ENCODE results near the gene IGFN1.
"Not testable (repeated sequence)": the region's sequence is repeated elsewhere in the genome, so short reads cannot be mapped to it uniquely, and the experiment has no call there.

Gene IGFN1

DNA sequence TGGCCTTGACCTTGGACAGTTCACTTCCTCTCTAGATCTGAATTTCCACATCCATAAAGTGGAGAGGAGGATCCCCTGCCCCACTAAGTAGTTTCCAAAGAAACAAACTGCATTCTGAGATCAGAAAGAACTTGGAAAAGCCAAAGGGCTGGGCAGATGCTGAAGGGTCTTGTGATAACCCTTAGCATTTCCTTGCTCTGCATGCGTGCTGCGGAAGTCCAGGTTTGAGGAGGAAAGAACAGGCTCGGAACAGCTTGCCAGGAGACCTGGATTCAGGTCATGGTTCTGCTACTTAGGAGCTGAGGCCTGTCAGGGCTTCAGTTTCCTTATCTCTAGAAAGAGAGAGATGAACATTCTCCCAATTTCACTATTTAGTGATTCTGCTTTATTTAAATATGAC, 27.2 kb downstream of the IGFN1 start:
- no peak for DNase-seq (ENCODE audit: low read depth in 2 of 2)

DNA sequence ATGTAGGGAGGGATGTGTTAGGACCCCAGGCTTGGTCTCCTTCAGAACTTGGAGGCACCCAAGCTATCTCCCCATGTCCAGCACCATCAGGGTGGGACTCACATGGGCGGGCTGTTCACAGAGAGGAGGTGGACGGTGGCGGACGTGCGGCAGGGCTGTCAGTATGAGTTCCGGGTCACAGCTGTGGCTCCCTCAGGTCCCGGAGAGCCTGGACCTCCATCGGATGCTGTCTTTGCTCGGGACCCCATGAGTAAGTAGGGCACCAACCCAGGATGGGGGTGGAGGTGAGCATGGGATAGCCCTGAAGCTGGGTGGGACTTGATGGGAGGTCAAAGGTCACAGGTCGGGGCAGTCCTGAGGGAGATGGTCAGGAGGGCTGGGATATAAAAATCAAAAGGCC, 27.8 kb downstream of the IGFN1 start:
- no peak for DNase-seq (ENCODE audit: low read depth in 2 of 2)

DNA sequence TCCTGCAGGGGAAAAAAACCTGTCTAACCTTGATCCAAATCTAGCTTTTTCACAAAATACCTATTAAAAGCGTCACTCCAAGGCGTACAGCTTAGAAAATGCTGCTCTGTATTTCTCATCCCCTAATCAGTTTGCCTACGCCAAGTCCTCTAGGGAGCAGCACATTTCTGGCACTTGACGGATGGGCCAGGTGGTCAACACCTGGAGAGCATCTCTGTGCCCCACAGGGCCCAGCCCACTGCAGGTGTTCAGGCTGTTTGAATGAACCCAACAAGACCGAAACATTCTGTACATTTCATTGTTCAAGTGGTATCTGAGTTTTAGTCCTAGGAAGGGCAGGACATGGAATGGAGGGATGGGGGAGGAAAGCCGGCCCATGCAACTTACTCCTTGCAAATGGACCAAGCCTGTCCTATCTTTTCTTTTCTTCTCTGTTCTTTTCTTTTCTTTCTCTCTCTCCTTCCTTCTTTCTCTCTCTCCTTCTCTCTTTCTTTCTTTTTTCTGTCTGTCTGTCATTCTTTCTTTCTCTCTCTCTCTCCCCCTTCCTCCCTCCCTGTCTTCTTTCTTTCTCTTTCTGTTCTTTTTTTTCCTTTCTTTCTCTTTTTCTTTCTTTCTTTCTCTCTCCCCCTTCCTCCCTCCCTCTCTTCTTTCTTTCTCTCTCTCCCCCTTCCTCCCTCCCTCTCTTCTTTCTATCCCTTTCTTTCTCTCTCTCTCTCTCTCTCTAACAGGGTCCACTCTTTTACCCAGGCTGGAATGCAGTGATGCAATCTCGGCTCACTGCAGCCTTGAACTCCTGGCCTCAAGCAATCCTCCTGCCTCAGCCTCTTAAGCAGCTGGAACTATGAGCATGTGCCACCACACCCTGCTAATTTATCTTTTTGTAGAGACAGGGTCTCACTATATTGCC, 29.1 kb downstream of the IGFN1 start:
- DNase-seq (ENCODE audit: low read depth in 2 of 2) = no peak

DNA sequence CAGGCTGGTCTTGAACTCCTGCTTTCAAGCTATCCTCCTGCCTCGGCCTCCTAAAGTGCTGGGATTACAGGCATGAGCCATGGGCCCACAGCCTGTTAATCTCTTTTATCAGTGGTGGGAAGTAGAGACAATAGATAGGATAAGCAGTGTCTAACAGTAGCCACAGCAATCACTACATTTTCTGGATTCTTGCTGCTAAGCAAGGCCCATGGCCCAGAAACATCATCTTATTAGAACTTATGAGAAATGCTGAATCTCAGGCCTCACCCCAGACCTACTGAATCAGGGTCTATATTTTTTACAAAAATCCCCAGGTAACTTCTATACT, 29.7 kb downstream of the IGFN1 start:
- no peak for DNase-seq (ENCODE audit: low read depth in 2 of 2)

DNA sequence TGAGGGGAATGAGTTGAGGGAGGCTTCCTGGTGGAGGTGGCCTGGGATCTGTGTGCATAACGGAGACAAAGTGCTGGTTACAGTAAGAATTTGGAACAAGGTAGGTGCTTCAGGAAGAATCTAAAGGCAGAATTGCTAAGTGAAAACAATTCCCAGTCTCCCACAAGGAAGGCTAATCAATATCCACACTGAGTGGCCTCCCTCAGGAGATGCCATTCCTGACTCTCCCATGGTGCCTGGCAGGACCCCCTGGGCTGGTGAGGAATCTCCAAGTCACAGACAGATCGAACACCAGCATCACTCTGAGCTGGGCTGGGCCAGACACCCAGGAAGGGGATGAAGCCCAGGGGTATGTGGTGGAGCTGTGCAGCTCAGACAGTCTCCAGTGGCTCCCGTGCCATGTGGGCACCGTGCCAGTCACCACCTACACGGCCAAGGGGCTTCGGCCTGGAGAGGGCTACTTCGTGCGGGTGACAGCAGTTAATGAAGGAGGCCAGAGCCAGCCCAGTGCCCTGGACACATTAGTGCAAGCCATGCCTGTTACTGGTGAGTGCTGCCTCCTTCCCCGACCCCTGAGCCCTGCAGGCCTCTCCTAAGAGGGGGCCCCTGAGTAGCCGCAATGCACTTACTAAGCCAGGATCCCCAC, 30.7 kb downstream of the IGFN1 start:
- no peak for DNase-seq (ENCODE audit: low read depth in 2 of 2)

DNA sequence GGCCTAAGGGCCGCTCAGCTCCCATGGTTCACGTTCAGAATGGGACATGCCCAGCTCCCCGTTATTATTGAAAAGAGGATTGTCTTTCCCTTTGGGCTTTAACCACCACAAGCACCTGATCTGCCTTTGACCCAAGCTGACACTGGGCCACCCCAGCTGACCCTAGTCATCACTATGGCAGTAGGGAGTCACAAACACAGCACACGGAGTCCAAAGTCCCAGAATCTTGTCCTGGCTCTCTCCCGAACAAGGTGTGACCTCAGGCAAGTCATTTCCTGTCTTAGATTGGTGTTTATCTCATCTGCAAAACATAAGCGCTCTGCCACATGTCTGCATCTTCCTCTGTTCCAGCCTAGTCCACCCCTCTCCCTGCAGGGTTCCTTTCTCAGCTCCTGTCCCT, 31.5 kb downstream of the IGFN1 start:
- DNase-seq (ENCODE audit: low read depth in 2 of 2) = no peak

DNA sequence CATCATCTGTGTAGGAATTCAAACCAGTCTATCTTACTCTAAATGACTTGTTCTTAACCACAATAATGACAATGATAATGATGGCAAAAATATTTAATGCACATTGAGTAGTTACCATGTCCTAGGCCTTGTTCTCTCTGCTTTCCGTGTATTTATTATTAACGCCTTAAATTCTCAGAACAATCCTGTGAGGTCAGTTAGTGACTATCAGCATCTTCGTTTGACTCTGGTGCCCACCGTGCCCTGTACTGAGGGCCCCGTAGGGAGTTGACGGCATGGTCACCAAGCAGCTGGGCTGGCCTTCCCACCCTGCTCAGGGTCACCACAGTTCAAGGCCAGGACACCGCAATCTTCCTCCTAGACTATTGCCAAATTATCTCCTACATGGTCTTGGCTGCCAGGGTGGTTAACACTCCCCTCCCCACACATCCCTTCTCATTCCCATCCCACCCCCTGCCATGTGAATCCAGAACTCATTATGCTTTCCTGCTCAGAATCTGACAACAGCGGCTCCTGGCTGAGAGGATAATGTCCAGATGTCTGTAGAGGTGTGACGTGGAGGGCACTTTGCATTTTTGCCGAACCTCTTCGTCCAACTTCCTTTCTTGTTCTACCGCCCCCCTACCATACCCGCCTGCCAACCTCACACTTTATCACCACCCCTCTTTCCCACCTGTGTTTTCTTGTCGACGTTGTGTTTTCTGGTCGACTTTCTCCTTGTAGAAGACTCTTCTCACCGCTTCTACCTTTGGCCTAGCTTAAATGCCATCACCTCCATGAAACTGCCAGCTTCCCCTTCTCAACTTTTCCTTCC, 33.4 kb downstream of the IGFN1 start:
- DNase-seq (ENCODE audit: low read depth in 2 of 2) = no peak

DNA sequence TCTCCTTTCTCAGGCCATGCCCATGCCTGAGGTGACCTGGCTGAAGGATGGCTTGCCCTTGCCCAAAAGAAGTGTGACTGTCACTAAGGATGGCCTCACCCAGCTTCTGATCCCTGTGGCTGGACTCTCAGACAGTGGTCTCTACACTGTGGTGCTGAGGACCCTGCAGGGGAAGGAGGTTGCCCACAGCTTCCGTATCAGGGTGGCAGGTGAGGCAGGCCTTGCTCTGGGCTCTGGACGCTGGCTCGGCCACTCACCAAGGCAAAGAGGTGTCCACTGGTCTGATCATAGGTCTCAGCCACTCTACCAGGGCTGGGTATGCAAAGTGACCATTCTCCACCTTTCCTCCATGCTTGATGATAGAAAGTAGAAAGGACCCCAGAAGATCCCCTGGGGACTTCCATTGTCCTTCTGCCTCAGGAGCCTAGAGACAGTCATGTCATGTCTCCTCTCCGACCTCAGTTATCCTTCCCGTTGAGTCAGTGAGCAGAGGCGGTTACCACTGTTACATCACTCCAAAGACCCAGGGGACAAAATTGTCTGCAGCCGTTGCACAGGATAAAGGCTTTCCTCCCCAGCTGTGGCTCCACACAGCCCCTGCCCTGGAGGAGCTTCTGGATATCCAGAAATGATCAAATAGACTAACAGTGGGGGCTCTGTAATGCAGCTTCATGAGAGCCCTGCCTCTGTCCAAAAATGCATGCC, 34.2 kb downstream of the IGFN1 start:
- DNase-seq (ENCODE audit: low read depth in 2 of 2) = no peak

DNA sequence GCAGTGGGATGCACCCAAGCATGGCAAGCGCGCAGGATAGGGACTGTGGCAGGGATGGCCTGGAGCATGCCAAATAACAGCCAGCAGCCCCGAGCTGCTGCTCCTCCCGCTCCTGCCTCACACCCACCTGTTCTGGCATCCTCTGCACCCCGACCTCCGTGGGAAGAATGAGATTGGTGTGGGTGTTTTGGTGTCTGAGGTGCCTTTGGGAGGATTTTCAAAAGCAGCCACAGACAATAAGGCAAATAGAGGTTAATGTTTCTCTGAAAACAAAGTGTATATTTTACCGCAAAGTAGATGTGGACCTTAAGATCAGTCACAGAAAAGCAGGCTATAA, 35.5 kb downstream of the IGFN1 start:
- DNase-seq (ENCODE audit: low read depth in 2 of 2) = no peak

DNA sequence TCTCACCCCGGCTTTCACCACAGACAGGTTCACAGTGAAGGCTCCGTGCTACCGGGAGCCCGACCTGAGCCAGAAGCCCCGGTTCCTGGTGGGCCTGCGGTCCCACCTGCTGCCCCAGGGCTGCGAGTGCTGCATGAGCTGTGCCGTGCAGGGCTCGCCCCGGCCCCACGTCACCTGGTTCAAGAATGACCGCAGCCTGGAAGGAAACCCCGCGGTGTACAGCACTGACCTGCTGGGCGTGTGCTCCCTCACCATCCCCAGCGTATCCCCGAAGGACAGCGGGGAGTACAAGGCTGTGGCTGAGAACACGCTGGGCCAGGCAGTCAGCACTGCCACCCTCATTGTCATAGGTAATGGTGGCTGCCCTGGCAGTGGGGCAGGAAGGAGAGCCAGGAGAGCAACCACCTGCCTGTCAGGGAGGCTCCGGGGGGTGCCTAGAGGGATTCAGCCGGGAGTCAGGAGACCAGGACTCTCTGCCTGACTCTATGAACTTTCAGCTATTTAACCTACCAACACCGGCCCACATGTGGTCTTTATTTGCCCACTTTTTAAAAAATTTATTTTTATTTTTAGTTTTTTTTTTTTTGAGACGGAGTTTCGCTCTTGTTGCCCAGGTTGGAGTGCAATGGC, 36.4 kb downstream of the IGFN1 start:
- no peak for DNase-seq (ENCODE audit: low read depth in 2 of 2)

DNA sequence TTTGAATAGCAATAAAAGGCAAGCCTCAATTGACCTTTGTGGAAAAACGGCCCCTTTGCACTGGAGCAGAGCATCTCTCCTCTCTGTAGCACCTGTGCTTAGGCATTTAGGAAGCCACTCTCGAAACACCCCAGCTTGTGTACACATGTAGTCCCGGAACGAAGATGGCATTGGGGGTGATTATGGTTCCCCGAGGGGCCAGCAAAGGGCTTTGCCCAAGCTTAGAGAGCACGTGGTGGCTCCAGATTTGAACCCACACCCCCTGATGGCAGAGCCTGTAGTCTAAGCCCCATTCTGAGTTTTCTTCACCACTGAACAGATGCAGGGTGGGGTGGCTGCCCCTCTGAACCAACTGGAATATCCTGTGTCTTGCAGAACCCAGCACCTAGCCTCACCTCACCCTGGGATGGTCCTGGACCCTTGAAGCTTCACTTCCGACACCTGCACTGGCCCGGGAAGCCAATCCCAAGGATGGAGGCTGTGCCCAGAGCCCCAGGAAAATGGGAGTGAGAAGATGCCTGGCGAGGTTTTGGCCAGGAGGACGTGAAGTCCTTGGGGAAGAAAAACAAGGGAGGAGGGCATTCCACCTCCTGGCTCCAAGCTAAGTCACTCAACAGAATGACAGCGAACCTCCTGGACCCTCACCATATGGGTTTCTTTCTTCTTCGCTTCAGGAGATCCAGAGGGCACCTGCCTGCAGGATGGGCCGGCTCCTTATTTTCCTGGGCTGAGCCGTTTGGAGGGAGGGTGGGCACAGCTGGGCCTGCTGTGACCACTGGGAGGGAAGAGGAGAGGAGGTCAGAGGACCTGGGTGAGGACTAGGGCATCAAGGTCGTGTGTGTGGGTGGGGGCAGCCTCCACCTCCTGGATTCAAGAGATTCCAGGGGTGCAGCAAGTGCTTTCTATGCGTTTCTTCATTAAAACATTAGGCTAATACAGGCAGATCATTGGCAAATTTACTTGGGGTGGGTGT, 37.7 kb downstream of the IGFN1 start:
- no peak for DNase-seq (ENCODE audit: low read depth in 2 of 2)

DNA sequence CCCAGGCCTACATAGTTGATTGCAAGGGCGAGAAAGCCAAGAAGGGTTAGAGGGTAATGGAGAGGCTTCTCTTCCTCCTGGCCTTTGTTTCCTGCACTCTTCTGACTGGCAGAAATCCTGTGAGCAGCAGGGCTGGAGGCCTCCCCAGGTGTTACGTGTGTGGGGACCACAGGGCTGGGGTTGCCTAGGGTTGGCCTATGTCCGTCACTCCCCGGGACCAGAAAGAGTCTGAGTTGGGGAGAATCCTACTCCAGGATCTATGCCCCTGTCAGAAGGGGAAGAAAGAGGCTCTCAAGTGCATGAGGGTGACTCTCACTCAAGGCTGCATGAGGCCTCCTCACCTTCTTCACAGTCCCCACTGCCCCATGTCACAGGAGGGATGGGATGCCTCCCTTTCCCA, 38.5 kb downstream of the IGFN1 start:
- no peak for DNase-seq (ENCODE audit: low read depth in 2 of 2)

DNA sequence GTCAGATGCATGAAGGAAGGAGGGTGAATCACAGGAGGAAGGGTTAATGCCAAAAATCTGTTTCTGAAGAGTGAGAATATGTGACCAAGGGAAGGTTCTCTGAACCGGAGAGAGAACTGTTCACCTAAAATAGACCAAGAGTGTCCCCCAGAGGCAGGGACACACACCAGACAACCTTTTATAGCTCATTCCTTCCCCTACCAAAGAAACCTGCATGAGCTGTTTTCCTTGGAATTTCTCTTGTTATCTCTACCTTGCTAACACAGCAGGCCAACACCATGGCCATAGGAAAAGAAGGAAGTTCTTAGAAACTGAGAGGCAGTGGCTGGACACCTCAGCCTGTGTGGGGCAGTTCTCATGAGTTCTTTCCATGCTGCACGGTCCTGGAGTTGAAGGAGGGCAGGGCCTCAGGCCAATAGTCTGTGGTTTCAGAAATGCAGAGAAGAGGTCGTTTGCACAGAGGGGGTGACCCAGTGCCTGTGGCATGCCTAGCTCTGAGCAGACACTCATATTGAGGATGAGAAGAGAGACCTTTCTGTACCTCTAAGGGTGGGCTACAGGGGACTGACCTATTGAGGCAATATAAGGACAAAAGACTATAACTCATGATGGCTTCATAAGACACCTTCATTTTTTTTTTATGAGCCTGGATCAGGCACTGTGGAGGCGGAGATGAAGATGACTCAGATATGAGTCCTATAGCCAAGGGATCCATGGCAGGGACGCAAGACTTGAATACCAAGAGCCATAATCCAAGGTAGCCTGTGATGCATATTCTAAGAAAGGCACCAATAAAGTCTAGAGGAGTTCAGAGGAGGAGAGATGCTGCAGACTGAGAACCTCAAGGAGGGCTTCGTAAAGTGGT, 39.4 kb downstream of the IGFN1 start:
- DNase-seq (ENCODE audit: low read depth in 2 of 2) = no peak

DNA sequence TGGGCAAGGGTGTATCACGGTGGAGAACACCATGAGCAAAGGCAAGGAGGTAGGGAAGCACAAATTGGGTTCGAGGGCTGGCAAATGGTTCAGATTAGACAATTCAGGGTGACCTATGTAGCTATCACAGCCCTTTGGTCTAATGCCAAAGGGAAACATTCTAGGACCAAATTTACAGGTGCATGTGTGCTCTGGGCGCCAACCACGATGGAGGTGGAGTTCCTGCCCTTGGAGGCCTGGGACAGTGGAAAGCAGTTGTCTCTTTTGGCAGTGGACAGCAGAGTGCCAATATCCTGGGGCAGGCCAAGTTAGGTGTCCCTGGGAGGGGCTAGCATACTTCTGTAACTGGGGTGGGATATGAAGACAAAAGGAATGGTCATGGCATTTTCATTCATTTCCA, 40.1 kb downstream of the IGFN1 start:
- no peak for DNase-seq (ENCODE audit: low read depth in 2 of 2)

DNA sequence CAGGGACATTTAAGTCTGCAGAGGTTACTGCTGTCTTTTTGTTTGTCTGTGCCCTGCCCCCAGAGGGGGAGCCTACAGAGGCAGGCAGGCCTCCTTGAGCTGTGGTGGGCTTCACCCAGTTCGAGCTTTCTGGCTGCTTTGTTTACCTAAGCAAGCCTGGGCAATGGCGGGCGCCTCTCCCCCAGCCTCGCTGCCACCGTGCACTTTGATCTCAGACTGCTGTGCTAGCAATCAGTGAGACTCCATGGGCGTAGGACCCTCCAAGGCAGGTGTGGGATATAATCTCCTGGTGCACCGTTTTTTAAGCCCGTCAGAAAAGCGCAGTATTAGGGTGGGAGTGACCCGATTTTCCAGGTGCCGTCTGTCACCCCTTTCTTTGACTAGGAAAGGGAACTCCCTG, 49.0 kb downstream of the IGFN1 start:
- DNase-seq (ENCODE audit: low read depth in 2 of 2) = not testable (repeated sequence)

DNA sequence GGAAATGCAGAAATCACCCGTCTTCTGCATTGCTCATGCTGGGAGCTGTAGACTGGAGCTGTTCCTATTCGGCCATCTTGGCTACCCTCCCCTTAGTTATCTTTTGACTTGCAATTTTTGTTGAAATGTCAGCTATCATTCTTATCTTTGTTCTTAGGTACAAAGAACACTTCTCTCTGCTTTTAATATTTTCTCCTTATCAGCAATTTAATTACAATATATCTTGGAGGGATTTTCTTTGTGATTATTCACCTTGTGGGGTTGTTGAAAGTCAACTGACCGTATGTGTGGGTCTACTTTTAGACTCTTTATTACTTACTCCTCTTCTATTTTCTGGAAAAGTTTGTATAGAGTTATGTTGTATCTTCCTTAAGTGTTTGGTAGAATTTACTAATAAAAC, 49.5 kb downstream of the IGFN1 start:
- no peak for DNase-seq (ENCODE audit: low read depth in 2 of 2)

DNA sequence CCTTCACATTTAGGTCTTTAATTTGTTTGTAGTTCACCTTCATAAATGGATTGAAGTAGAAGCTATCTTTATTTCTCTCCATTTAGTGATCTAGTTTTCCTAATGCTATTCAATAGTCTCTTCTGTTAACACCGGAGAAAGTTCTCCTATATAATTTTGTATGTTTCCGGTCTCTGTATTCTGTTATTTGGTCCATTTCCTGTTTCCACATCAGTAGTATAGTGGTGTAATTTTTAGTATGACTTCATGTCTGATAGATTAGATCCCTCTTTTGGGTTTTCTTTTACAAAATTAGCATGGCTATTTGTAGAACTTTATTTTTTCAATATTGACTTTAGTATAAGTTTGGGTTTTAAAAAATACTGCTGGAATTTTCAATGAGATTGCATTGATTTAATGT, 51.1 kb downstream of the IGFN1 start:
- no peak for DNase-seq (ENCODE audit: low read depth in 2 of 2)

DNA sequence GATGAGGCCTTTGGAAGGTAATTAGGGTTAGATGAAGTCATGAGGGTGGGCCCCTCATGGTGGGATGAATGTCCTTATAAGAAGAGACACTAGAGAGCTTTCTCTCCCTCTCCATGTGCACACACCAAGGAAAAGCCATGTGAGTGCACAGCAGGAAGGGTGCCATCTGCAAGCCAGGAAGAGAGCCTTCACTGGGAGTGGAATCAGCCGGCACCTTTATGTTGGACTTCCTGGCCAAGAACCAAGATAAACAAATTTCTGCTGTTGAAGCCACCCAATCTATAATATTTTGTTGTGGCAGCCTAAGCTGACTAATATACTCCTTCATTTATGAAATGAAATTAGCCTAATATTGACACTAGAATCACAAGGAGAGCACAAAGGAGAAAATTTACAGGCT, 54.5 kb downstream of the IGFN1 start:
- DNase-seq (ENCODE audit: low read depth in 2 of 2) = no peak

DNA sequence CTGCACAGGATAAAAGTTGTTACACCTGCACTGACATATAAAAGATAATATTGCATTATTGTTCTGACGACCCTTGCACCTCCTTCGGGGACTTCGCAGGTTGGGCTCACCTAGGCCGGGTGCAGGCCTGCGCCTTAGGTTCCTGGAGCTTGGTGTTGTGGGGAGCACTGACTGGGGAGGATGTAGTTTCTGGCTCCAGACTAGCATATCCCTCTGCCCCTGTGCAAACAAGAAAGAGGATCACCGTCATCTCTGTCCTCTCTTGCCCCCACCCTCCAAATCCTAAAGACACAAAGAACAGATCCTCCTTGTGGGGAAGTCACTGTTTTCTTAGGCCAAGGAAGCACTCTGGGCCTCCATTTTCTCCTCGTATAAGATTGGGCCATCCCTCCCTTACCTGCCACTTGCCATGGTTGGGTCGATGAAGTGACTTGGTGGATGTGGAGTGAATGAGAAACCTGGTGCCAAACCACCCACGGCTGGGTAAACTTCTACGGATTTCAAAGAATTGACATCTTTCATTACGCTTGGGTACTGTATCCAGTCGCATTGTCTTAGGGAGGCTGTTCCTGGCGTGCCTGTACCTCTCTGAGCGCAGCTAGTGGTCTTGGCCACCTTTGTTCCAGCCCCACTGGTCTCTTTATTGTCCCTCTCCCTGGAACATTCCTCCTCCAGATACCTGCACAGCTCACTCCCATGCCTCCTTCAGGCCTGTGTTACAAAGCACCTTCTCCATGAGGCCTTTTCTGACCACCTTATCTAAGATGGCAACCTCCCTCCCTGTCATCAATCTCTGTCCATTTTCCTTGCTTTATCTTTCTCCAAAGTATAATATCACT, 58.3 kb downstream of the IGFN1 start:
- DNase-seq (ENCODE audit: low read depth in 2 of 2) = no peak
